GM10248 (cell line): ENCODE results near the gene PRKCQ.

ENCODE experiments used
- CTCF ChIA-PET: fragments of 300-600 bp; sonication (Branson Sonifier 250); formaldehyde crosslinking; extraction: SDS; loops from one replicate; lab custom pipeline; 2021; ENCODE audit warnings: antibody characterized with exemption; lab: Yijun Ruan, JAX
- POLR2A ChIA-PET: fragments of 350-650 bp; sonication (Branson Sonifier 250); formaldehyde crosslinking; extraction: SDS; loops from one replicate; lab custom pipeline; 2020; ENCODE audit warnings: antibody characterized with exemption; lab: Yijun Ruan, JAX
- DNase-seq: peaks from one replicate; pipeline ENCODE4 v3.0.0; 2012; ENCODE audit errors: extremely low spot score
- CTCF ChIP-seq: IDR thresholded peaks from 2 replicates; pipeline ENCODE4 v1.5.1; 2012; ENCODE audit warnings: mild to moderate bottlenecking, low read depth; ENCODE audit errors: extremely low read depth, missing control alignments, control extremely low read depth

The PRKCQ gene

GRCh38 chr10:6567884-6568283 lies 12.2 kb downstream of the PRKCQ start:
- ChIA-PET CTCF (interaction anchor here (3.4 kb wide), 1 partner anchor 13 kb away, joined by 14 read pairs; the partner anchor contains the start of gene PRKCQ), POLR2A (no interaction called here)
- DNase-seq = no peak
- TF ChIP-seq CTCF = no peak

- POLR2A ChIA-PET = no interaction called here
- no peak for TF ChIP-seq CTCF
- DNase-seq = no peak
- CTCF ChIA-PET = interaction anchor here (1.0 to 3.4 kb wide), 2 partner anchors 9 to 14 kb away, joined by 3 to 14 read pairs; partner anchors contain the start of gene PRKCQ
These were observed 12.8 kb downstream of the PRKCQ start for GRCh38 chr10:6567203-6567703.

- ChIA-PET CTCF (no interaction called here), POLR2A (no interaction called here)
- DNase-seq = no peak
- no peak for TF ChIP-seq CTCF
These were observed 14.5 kb downstream of the PRKCQ start for GRCh38 chr10:6565588-6565987.

- CTCF ChIA-PET = interaction anchor here (1.2 kb wide), 1 partner anchor 20 kb away, joined by 3 read pairs; no protein-coding TSS in a partner anchor
- no peak for TF ChIP-seq CTCF
- DNase-seq = no peak
- POLR2A ChIA-PET = no interaction called here
These were observed 15.7 kb downstream of the PRKCQ start for GRCh38 chr10:6564367-6564766.

- CTCF ChIA-PET = no interaction called here
- TF ChIP-seq CTCF = no peak
- no peak for DNase-seq
- POLR2A ChIA-PET = no interaction called here
These were observed 16.3 kb downstream of the PRKCQ start for GRCh38 chr10:6563731-6564130.

- no peak for DNase-seq
- ChIA-PET CTCF (no interaction called here), POLR2A (no interaction called here)
- TF ChIP-seq CTCF = no peak
These were observed 17.0 kb downstream of the PRKCQ start for GRCh38 chr10:6563075-6563474.
